SK-N-MC (cell line): ENCODE measurements around the gene GNAT2.
A peak's percentile ranks its signal among the peaks of the same experiment; 100 is the strongest.
"Not testable (repeated sequence)": the region's sequence is repeated elsewhere in the genome, so short reads cannot be mapped to it uniquely, and the experiment has no call there.

Experiments
- DNase-seq: peaks from one replicate; pipeline ENCODE4 v3.0.0-alpha.2; 2011; ENCODE audit warnings: low read depth, low spot score
- H3K27ac ChIP-seq: fragments of 200-600 bp; sonication (generic); 2 replicates; pipeline ENCODE4 v1.5.1; 2016; ENCODE audit warnings: mixed run types
- H3K36me3 ChIP-seq: fragments of 200-600 bp; sonication (generic); 2 replicates; pipeline ENCODE4 v1.6.1; 2017; ENCODE audit warnings: antibody characterized with exemption, low read length, mixed read lengths; ENCODE audit not compliant: insufficient read depth
- H3K4me3 ChIP-seq: fragments of 200-600 bp; sonication (generic); 2 replicates; pipeline ENCODE4 v1.5.1; 2016
- H3K9ac ChIP-seq: fragments of 200-600 bp; sonication (generic); 2 replicates; pipeline ENCODE4 v1.8.0; 2017; ENCODE audit warnings: mixed run types, mixed read lengths; ENCODE audit not compliant: insufficient read length
- H3K9me3 ChIP-seq: fragments of 200-600 bp; sonication (generic); 2 replicates; pipeline ENCODE4 v1.6.1; 2017; ENCODE audit warnings: low read depth, mild to moderate bottlenecking, antibody characterized with exemption, low read length, moderate library complexity, mixed read lengths
- EZH2 ChIP-seq: fragments of 200-600 bp; sonication (generic); IDR thresholded peaks from one replicate; pipeline ENCODE4 v1.6.1; 2017; ENCODE audit warnings: antibody characterized with exemption
- FOXP2 ChIP-seq: optimal IDR thresholded peaks from 2 replicates; pipeline ENCODE3; 2011; ENCODE audit warnings: mild to moderate bottlenecking, moderate library complexity; ENCODE audit not compliant: insufficient read depth; ENCODE audit errors: extremely low read length, control extremely low read depth
- POLR2AphosphoS5 ChIP-seq: IDR thresholded peaks from 2 replicates; pipeline ENCODE4 v1.6.1; 2012; ENCODE audit warnings: mild to moderate bottlenecking, low read depth, low read length, borderline replicate concordance

Gene GNAT2

GRCh38 chr1:109619576-109620400 is at the start of gene GNAT2, which contains the start of gene AMPD2:
GNAT2 (minus strand) TSS chr1:109619616; CDS start chr1:109612870, 6,746 bp downstream.
AMPD2 (plus strand) TSS chr1:109619837; CDS start chr1:109621176, 1,339 bp downstream.
- Histone ChIP-seq H3K9ac (peak within 1 kb of the TSS; percentile 93), H3K27ac (peak within 1 kb of the TSS; percentile 79), H3K36me3 (no peaks in the 10 kb centered on the region), H3K4me3 (peak within 1 kb of the TSS; percentile 99), H3K9me3 (no peaks in the 10 kb centered on the region)
- no peak for DNase-seq
- TF ChIP-seq EZH2 (no peak), FOXP2 (no peak), POLR2AphosphoS5 (peak; percentile 86)

- Histone ChIP-seq H3K9me3 (no peaks in the 10 kb centered on the region), H3K9ac (peak overlapping the region; percentile 51), H3K36me3 (peaks cover 15% of the 10 kb centered on the region; the same call in 1 of the 2 replicates), H3K4me3 (peak overlapping the region; percentile 82), H3K27ac (no peak overlapping the region)
- DNase-seq, result no peak
- TF ChIP-seq EZH2, result no peak
- no peak for TF ChIP-seq FOXP2
- TF ChIP-seq POLR2AphosphoS5, result no peak
Measured at GRCh38 chr1:109668123-109668775, 48.8 kb upstream of the GNAT2 start.

- Histone ChIP-seq H3K9ac (peak within 1 kb of the TSS; percentile 78), H3K27ac (peak within 1 kb of the TSS; percentile 71; the same call in 1 of the 2 replicates), H3K9me3 (no peaks in the 10 kb centered on the region), H3K4me3 (peak within 1 kb of the TSS; percentile 82), H3K36me3 (peaks cover 15% of the 10 kb centered on the region; the same call in 1 of the 2 replicates)
- no peak for TF ChIP-seq EZH2
- TF ChIP-seq POLR2AphosphoS5, result peak; percentile 70
- peak; percentile 34 for TF ChIP-seq FOXP2
- peak; percentile 51 for DNase-seq
Measured at GRCh38 chr1:109667452-109668122, 48.2 kb upstream of the GNAT2 start, which contains the start of gene GSTM2. GSTM2 (plus strand) TSS chr1:109668057; CDS start chr1:109668116, 59 bp downstream.

- peaks cover 2% of the 10 kb centered on the region; the same call in 1 of the 2 replicates for H3K36me3 ChIP-seq
- no peak overlapping the region for H3K9ac ChIP-seq
- no peak for TF ChIP-seq EZH2
- TF ChIP-seq POLR2AphosphoS5, result no peak
- no peak for TF ChIP-seq FOXP2
- no peak overlapping the region for H3K4me3 ChIP-seq
- DNase-seq, result no peak
- H3K9me3 ChIP-seq, result no peaks in the 10 kb centered on the region
- H3K27ac ChIP-seq, result no peak overlapping the region
Measured at GRCh38 chr1:109664671-109665070, 45.3 kb upstream of the GNAT2 start.

- Histone ChIP-seq H3K27ac (no peak overlapping the region), H3K9ac (no peak overlapping the region), H3K4me3 (no peak overlapping the region), H3K36me3 (no peaks in the 10 kb centered on the region), H3K9me3 (no peaks in the 10 kb centered on the region)
- no peak for DNase-seq
- TF ChIP-seq EZH2, result no peak
- no peak for TF ChIP-seq FOXP2
- no peak for TF ChIP-seq POLR2AphosphoS5
Measured at GRCh38 chr1:109661391-109661790, 42.0 kb upstream of the GNAT2 start.

GRCh38 chr1:109660691-109661026 is 41.2 kb upstream of the GNAT2 start:
- H3K4me3 ChIP-seq, H3K9ac ChIP-seq, H3K27ac ChIP-seq, H3K9me3 ChIP-seq, DNase-seq, H3K36me3 ChIP-seq: not testable (repeated sequence)

GRCh38 chr1:109659997-109660690 is 40.7 kb upstream of the GNAT2 start:
- TF ChIP-seq EZH2, result no peak
- no peak for TF ChIP-seq FOXP2
- TF ChIP-seq POLR2AphosphoS5, result no peak
- DNase-seq, result no peak
- H3K27ac ChIP-seq, result no peak overlapping the region

GRCh38 chr1:109659145-109659544 is 39.7 kb upstream of the GNAT2 start:
- Histone ChIP-seq H3K9me3 (no peaks in the 10 kb centered on the region), H3K9ac (no peak overlapping the region), H3K27ac (no peak overlapping the region), H3K4me3 (no peak overlapping the region), H3K36me3 (no peaks in the 10 kb centered on the region)
- no peak for TF ChIP-seq POLR2AphosphoS5
- TF ChIP-seq EZH2, result no peak
- TF ChIP-seq FOXP2, result no peak
- no peak for DNase-seq

More at GRCh38 chr1:109659997-109660690, 40.7 kb upstream of the GNAT2 start:
- Histone ChIP-seq H3K9ac (no peak overlapping the region), H3K36me3 (no peaks in the 10 kb centered on the region), H3K4me3 (no peak overlapping the region), H3K9me3 (no peaks in the 10 kb centered on the region)
